RWPE2 (cell line): ENCODE results near the gene VDAC1.

Experiments used
- ATAC-seq: fragments of 200-7000 bp; cut with Tn5 transposase; 3 replicates; pipeline ENCODE4 v1.9.1; 2021; ENCODE audit warnings: low read depth
- DNase-seq: peaks from one replicate; pipeline ENCODE4 v3.0.0-alpha.2; 2020; ENCODE audit warnings: low spot score
- H3K27ac ChIP-seq: fragments of 450-650 bp; 2 replicates; pipeline ENCODE4 v1.5.1; 2017; ENCODE audit warnings: mild to moderate bottlenecking; ENCODE audit not compliant: poor library complexity, severe bottlenecking
- H3K27me3 ChIP-seq: fragments of 250-450 bp; sonication (Bioruptor Pico); 2 replicates; pipeline ENCODE4 v1.5.1; 2021; ENCODE audit warnings: mild to moderate bottlenecking, moderate library complexity; ENCODE audit not compliant: insufficient read depth, poor library complexity, severe bottlenecking
- H3K36me3 ChIP-seq: fragments of 250-450 bp; sonication (Bioruptor Pico); 2 replicates; pipeline ENCODE4 v1.5.1; 2020; ENCODE audit warnings: low read depth, mild to moderate bottlenecking, moderate library complexity
- H3K4me1 ChIP-seq: fragments of 250-450 bp; sonication (Bioruptor Pico); 2 replicates; pipeline ENCODE4 v1.5.1; 2021; ENCODE audit warnings: mild to moderate bottlenecking, moderate library complexity; ENCODE audit not compliant: insufficient read depth, poor library complexity, severe bottlenecking
- H3K4me3 ChIP-seq: fragments of 250-450 bp; sonication (Bioruptor Pico); 2 replicates; pipeline ENCODE4 v1.5.1; 2021; ENCODE audit warnings: mild to moderate bottlenecking, moderate library complexity; ENCODE audit not compliant: severe bottlenecking
- H3K9me3 ChIP-seq: fragments of 250-450 bp; sonication (Bioruptor Pico); 2 replicates; pipeline ENCODE4 v1.5.1; 2021; ENCODE audit warnings: mild to moderate bottlenecking, moderate library complexity; ENCODE audit not compliant: severe bottlenecking
- CTCF ChIP-seq: fragments of 450-650 bp; IDR thresholded peaks from one replicate; pipeline ENCODE4 v1.5.1; 2017; ENCODE audit warnings: mild to moderate bottlenecking, moderate library complexity; ENCODE audit not compliant: poor library complexity, severe bottlenecking

Gene VDAC1

GRCh38 chr5:133985540-133986180 is 19.1 kb downstream of the VDAC1 start:
- H3K36me3 ChIP-seq = peaks cover 100% of the 10 kb centered on the region
- H3K27me3 ChIP-seq = no peaks in the 10 kb centered on the region
- TF ChIP-seq CTCF = no peak
- no peak overlapping the region for H3K4me3 ChIP-seq
- no peaks in the 10 kb centered on the region for H3K4me1 ChIP-seq
- no peak overlapping the region for H3K27ac ChIP-seq
- no peak for ATAC-seq
- H3K9me3 ChIP-seq = no peaks in the 10 kb centered on the region
- no peak for DNase-seq

- no peaks in the 10 kb centered on the region for H3K4me1 ChIP-seq
- peaks cover 97% of the 10 kb centered on the region for H3K36me3 ChIP-seq
- no peak overlapping the region for H3K27ac ChIP-seq
- H3K9me3 ChIP-seq = no peaks in the 10 kb centered on the region
- no peaks in the 10 kb centered on the region for H3K27me3 ChIP-seq
- no peak for TF ChIP-seq CTCF
- ATAC-seq (no peak), DNase-seq (no peak)
- H3K4me3 ChIP-seq = no peak overlapping the region
Measured at GRCh38 chr5:133983674-133984073, 21.1 kb downstream of the VDAC1 start.

- no peak for ATAC-seq
- DNase-seq = no peak
- Histone ChIP-seq H3K27me3 (no peaks in the 10 kb centered on the region), H3K27ac (no peak overlapping the region), H3K36me3 (peaks cover 97% of the 10 kb centered on the region), H3K4me3 (no peak overlapping the region), H3K9me3 (no peaks in the 10 kb centered on the region), H3K4me1 (no peaks in the 10 kb centered on the region)
- TF ChIP-seq CTCF = no peak
Measured at GRCh38 chr5:133981714-133982113, 23.1 kb downstream of the VDAC1 start.

GRCh38 chr5:133980652-133981051 is 24.1 kb downstream of the VDAC1 start:
- TF ChIP-seq CTCF = no peak
- H3K27ac ChIP-seq = no peak overlapping the region
- H3K36me3 ChIP-seq = peaks cover 97% of the 10 kb centered on the region
- ATAC-seq (no peak), DNase-seq (no peak)
- H3K4me1 ChIP-seq = no peaks in the 10 kb centered on the region
- H3K4me3 ChIP-seq = no peak overlapping the region
- no peaks in the 10 kb centered on the region for H3K27me3 ChIP-seq
- no peaks in the 10 kb centered on the region for H3K9me3 ChIP-seq

GRCh38 chr5:133978943-133979342 is 25.8 kb downstream of the VDAC1 start:
- no peak for DNase-seq
- H3K4me3 ChIP-seq = no peak overlapping the region
- H3K9me3 ChIP-seq = no peaks in the 10 kb centered on the region
- no peaks in the 10 kb centered on the region for H3K27me3 ChIP-seq
- H3K4me1 ChIP-seq = no peaks in the 10 kb centered on the region
- H3K27ac ChIP-seq = no peak overlapping the region
- no peak for ATAC-seq
- peaks cover 97% of the 10 kb centered on the region for H3K36me3 ChIP-seq
- TF ChIP-seq CTCF = no peak
